T-helper 9 cell (primary cell): ENCODE results near the gene TBX4.

Source experiments
- DNase-seq: peaks from one replicate; pipeline ENCODE4 v3.0.0-alpha.2; 2020

Gene TBX4

DNA sequence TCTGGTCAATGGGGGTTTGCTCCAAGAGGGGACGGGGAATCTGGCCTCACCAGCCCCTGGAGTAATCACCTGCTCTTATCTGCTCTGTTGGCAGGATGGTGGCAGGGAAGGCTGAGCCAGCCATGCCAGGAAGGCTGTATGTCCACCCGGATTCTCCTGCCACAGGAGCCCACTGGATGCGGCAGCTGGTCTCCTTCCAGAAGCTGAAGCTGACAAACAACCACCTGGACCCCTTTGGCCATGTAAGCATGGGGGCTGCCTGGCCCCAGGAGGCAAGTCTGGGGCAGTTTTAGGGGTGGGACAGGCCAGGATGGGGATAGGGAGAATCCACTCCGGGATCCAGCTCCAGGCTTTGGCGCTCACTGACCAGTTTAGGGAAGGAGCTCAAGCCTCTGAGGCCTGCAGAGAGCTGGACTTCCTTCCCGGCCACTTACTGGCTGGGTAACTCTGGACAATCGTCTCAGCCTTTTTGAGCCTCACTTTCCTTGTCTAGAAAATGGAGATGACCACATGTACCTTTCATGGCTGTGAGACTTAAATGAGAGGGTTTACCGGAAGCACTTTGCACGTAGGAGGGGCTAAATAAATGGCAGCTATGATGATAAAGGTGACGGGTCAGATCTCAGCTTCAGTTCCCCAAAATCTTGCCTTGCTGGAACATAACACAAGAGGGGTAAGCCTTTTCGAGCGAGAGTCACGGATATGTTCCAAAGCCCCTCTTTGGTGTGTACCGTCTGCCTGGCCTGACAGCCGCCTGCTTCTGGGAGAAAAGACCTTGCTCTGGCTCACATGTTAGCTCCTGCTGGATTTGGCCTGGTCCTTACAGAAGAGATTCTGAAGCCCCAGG lies 15.4 kb downstream of the TBX4 start:
- no peak for DNase-seq

DNA sequence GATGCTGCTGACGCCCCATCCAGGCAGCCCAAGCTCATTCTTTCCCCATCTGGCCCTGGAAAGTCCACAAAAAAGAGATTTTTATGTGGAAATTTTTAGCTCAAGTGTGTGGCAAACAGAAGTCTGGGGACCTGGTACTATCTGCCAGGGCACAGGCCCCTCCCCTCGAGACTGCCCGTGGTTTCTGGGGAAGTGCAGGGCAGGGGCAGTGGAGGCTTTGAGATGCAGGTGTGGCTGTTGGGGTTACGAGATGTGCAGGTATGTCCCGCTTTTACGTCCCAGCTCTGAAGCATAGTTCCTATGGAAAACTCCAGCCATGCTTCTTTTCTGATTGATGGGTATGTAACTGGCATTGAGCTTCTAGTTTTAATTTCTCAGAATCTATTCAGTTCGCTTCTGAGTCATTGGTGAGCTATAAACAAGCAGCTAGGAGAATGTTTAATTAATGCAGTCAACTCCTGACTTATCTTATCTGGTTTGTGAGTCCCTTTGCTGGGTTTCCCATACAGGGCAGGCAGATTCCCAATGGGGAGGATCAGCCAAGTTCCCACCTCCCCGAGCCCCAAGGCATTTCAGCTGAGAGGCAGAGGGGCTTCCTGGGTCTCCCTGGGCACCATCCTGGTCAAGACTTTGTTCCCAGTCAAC lies 16.2 kb downstream of the TBX4 start:
- no peak for DNase-seq

DNA sequence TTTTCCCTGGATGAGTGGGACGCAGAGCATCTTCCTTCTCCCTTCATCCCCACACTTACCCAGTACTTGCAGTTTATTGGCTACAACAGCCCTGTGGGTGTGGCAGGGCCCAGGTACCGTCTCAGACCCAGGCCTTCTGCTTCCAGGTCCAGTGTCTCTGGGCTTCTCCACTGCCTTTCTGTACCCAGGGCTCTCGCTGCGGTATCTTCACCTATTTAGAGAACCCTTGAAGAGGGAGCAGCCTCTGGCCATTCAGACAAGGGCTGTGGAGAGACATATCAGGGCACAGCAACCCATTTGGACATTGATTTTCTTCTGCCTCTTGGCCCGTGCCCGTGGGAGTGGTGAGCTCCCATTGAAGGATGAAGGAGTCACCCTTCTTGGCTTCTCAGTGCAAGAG lies 17.3 kb downstream of the TBX4 start:
- no peak for DNase-seq

GRCh38 chr17:61469949-61470348 lies 17.7 kb downstream of the TBX4 start:
- DNase-seq, result no peak

- DNase-seq, result no peak
Observed at GRCh38 chr17:61470530-61471136, 18.4 kb downstream of the TBX4 start.

- no peak for DNase-seq
Observed at GRCh38 chr17:61474235-61474927, 22.2 kb downstream of the TBX4 start.

GRCh38 chr17:61474934-61475333 lies 22.7 kb downstream of the TBX4 start:
- DNase-seq, result no peak

GRCh38 chr17:61475726-61476125 lies 23.5 kb downstream of the TBX4 start:
- no peak for DNase-seq

- no peak for DNase-seq
Observed at GRCh38 chr17:61476476-61477203, 24.4 kb downstream of the TBX4 start.

DNA sequence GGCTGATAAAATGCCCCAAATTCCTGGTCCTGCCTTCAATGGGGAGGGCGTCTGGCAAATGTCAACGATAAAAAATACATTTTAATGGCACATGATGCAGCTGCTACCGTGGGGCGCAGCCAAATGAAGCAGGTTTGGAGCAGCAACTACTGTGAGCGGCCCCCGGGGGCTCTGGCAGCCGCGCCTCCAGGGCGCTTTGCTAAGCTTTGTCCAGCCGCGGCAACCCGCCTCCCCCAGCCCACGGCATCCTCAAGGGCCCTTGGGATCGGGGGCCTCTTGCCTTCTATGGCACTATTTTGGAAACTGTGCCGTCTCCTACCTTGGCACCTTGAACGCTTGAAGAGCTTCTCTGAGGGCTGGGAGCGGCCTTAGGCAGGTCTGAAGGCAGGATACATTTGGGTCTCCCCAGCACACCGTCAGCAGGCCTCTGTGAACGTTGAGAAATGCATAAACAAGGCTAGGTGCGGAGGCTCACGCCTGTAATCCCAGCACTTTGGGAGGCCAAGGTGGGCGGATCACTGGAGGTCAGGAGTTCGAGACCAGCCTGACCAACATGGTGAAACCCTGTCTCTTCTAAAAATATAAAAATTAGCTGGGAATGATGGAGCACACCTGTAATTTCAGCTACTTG lies 25.1 kb downstream of the TBX4 start:
- DNase-seq, result no peak

GRCh38 chr17:61478026-61478789 lies 26.0 kb downstream of the TBX4 start:
- no peak for DNase-seq

DNA sequence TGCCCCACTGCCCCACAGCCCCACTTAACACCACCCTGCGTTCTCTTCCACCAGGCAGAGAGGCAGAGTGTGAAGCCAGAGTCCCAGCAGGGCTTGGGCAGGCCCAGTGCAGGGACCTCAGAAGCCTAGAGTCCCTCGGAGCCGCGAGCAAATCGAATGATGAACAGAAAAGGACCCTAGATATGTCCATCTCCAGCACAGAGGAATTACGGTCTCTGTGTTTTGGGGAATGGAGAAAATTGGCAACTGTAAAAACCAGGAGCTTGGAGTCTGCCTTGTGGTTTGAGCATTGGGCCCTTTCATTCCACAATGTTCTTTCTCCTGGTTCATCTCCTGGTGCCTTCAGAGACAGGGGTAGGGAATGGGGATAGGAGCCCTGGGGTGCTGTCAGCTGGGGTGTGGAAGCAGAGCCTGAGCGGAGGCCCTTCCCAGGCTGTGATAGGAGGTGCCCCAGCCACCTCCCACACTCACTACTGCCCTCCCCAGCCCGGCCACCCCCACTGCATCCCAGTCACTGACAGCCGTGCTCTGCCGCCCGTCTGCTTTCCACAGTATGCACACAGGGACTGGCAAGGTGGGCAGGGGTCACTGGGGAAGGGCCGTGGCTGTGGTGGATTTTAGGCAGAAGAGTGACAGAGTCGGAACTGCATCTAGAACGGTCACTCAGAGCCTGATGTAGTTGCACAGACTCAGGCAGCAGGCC lies 26.7 kb downstream of the TBX4 start:
- no peak for DNase-seq

- DNase-seq, result no peak
Observed at GRCh38 chr17:61479493-61480413, 27.5 kb downstream of the TBX4 start.

GRCh38 chr17:61480414-61480807 lies 28.2 kb downstream of the TBX4 start:
- DNase-seq, result no peak

- no peak for DNase-seq
Observed at GRCh38 chr17:61481421-61481820, 29.2 kb downstream of the TBX4 start.

- DNase-seq, result no peak
Observed at GRCh38 chr17:61482467-61482866, 30.2 kb downstream of the TBX4 start.

DNA sequence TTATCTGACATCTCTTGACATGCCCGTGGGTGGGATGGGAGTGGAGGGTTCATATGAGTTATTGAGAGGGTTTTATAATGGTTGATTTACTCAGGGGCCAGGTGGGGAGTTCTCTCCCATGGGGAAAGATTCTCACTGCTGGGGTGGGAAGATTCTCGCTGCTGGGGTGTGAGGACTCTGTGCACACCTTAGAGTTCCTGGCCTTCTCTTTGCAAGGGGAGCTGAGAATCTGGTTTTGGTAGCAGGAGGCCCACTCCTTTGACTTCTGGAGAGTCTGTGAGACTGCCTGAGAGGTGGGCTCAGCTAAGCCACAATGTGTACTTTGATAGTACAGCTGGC lies 31.5 kb downstream of the TBX4 start:
- no peak for DNase-seq

DNA sequence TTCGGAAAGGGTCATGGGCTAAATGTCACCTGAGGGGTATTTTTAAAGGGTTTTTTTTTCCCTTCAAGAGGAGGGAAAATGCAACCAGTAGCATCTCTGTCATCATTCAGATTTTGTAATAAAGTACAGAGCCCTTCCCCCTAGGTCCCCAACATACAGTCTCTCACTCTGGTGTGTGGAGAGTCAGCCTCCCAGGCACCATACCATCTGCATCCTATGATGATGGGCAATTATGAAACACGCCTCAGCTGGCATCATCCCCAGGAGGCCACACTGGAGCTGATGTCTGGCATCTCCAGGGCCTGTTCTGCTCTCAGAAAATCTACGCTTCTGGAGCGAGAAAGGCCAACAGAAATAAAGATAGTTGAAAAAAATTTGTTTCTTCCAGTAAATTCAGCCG lies 32.0 kb downstream of the TBX4 start:
- DNase-seq, result no peak

DNA sequence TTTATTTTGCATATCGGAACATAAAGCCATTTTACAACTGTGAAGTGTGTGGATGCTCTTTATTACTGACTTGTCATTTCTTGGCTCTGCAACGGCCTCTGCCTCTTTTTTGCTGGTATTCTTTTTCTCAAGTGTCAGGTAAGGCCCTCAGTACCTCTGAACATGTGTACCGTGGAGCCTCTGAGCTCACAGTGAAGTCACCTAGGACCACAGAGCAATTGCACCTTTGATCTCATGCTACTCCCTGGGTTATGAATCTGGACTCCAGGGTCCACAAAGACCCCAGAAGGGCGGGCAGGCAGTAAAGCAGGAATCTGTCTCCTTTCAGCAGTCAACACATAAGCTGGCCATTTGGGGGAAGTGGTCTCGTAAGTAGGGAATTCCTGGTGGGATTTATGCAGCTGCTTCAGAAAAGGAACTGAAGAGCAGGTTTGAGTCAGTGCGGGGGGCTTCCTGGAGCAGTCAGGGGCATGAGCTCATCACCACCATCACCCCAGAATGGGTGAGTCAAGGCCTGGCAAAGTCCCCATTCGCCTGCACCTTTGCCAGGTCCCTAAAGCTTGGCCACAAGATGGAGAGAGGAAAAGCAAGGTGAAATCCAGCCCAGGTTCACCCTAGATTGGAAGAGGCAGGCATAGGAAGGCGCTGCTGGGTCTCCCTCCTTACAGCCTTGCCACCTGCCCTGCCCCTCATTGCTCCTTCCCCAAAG lies 33.0 kb downstream of the TBX4 start:
- no peak for DNase-seq
